ENCODE data around the gene NDEL1. TPM values are rescaled to one million over a fixed set of nuclear protein-coding genes. Genes with fewer than 3 reads are reported as not detected.

Gene NDEL1
- total RNA-seq, 1 experiment from 2014 or later: 38.4 TPM

GRCh38 chr17:8499171-8499570, 63.5 kb downstream of the NDEL1 start:
- Histone ChIP-seq H4K8ac (replicated peaks; ENCODE audit: insufficient read length, low read depth, low read length) (no peak overlapping the region), H3K79me1 (ENCODE audit: insufficient read depth, low read depth, low read length, poor library complexity, severe bottlenecking) (no peaks in the 10 kb centered on the region), H2AFZ (ENCODE audit: low read length) (no peak overlapping the region), H2BK120ac (ENCODE audit: low read depth, low read length, poor library complexity, severe bottlenecking) (no peak overlapping the region), H3K79me2 (ENCODE audit: insufficient read depth, low read length) (no peaks in the 10 kb centered on the region), H2BK5ac (ENCODE audit: insufficient read length, low read length) (no peak overlapping the region), H2BK20ac (ENCODE audit: low read depth, low read length, poor library complexity, severe bottlenecking) (no peak overlapping the region), H3T11ph (ENCODE audit: low read length) (no peak overlapping the region), H3K18ac (ENCODE audit: insufficient read length, low read depth, low read length) (no peak overlapping the region), H4K91ac (ENCODE audit: insufficient read length, low read depth, low read length) (no peak overlapping the region), H3K23ac (ENCODE audit: insufficient read length, low read depth, low read length) (no peak overlapping the region), H3K27ac (ENCODE audit: insufficient read length, low read depth, low read length) (no peak overlapping the region), H3K27me3 (ENCODE audit: insufficient read depth, low read length) (no peaks in the 10 kb centered on the region), H4K5ac (ENCODE audit: insufficient read length, low read depth, low read length) (no peak overlapping the region), H3K9me3 (ENCODE audit: control insufficient read depth, low read depth, low read length) (no peaks in the 10 kb centered on the region), H2BK12ac (ENCODE audit: insufficient read length, low read depth, low read length) (no peak overlapping the region), H3K4me1 (ENCODE audit: insufficient read depth, low read length) (no peaks in the 10 kb centered on the region), H3K14ac (ENCODE audit: insufficient read depth, low read length) (no peak overlapping the region), H2BK15ac (ENCODE audit: low read depth, low read length) (no peak overlapping the region), H3K56ac (ENCODE audit: insufficient read length, low read depth, low read length) (no peak overlapping the region), H4K20me1 (ENCODE audit: control insufficient read depth, insufficient read depth, insufficient read length) (no peaks in the 10 kb centered on the region), H2AK5ac (ENCODE audit: insufficient read length, low read length) (no peak overlapping the region), H3K4ac (ENCODE audit: low read depth, low read length) (no peak overlapping the region), H3K4me2 (ENCODE audit: insufficient read depth, insufficient read length, low read length) (no peak overlapping the region), H3K9ac (ENCODE audit: extremely low read depth, insufficient read length, low read length) (no peak overlapping the region), H3K23me2 (ENCODE audit: insufficient read length, low read depth, low read length, poor library complexity, severe bottlenecking) (no peaks in the 10 kb centered on the region)
- Mint-ChIP-seq H3K4me3 (no peak overlapping the region), H3K36me3 (ENCODE audit: insufficient read depth in 1 of 3, low read depth in 3 of 3) (peaks cover 38 to 94% (median 86%) of the 10 kb centered on the region in 3 experiments; a peak in 6 of 7 replicates), H3K9me3 (no peaks in the 10 kb centered on the region), H3K4me1 (no peaks in the 10 kb centered on the region), H3K27me3 (ENCODE audit: low read depth) (no peaks in the 10 kb centered on the region), H3K27ac (no peak overlapping the region; a peak in 1 of 7 replicates)
- no CpG with 5 or more reads among the region's 9 CpGs for WGBS (ENCODE audit: extremely low coverage, insufficient read length, low lambda C conversion rate)
- no peak for TF ChIP-seq CTCF (conservative IDR thresholded peaks at IDR 0.05)
- DNase-seq: no peak

Measured in H9 (cell line).